ENCODE results near the gene AK1. TPM values are rescaled to one million over a fixed set of nuclear protein-coding genes. Genes with fewer than 3 reads are reported as not detected.

The AK1 gene
- total and polyA plus RNA-seq, 9 of the 15 experiments (the other 6 are each of a cell fraction or from before 2014, with no cell fraction given), result 10.1 to 71.8 (median 39.0) TPM

DNA sequence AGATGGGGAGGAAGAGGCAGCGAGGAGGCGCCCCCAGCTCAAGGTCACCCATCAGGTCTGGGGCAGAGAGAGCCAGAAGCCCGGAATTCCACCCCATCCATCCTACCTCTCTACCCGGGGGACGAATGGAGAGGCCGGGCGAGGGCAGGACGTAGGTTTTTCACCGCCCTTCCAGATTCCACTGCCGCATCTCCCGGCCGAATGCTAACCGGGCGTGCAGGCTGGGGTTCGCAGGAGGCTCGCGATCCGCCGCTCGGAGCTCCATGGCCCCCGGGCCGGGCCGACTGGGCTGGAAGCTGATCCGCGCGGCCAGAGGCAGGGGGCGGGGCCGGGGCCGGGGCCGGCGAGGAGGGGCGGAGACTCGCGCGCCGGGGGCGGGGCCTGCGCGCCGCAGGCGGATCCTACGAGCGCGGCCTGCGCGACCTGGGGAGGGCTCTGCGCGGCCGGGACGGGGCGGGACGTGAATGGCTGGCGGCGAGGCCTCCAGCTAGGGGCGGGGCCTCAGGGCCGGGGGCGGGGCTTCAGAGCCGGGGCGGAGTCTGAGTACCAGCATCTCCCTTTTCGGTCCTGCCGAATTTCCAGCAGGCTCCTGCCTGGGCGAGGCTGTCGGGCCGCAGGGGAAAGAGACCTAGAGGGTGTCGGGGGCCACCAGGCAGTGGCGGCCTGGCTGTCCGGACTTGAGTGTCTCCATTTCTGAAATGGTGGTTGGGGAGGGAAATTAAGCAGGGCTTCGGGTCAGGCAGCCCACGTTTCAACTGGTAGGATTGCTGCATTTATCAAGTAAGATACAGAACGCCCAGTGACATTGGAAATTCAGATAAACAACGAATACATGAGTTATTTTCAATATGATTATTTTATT lies 39.5 kb upstream of the AK1 start, which contains the start of gene ST6GALNAC4 (continued):
- TF ChIP-seq, protein P1, sequence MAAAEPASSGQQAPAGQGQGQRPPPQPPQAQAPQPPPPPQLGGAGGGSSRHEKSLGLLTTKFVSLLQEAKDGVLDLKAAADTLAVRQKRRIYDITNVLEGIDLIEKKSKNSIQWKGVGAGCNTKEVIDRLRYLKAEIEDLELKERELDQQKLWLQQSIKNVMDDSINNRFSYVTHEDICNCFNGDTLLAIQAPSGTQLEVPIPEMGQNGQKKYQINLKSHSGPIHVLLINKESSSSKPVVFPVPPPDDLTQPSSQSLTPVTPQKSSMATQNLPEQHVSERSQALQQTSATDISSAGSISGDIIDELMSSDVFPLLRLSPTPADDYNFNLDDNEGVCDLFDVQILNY (CRISPR knock-in tag; IDR thresholded peaks at IDR 0.05), result no peak
- TF ChIP-seq HNRNPK (IDR thresholded peaks at IDR 0.05; ENCODE audit: low read depth, low read length, poor library complexity, severe bottlenecking), result no peak
- TF ChIP-seq CHD2 (IDR thresholded peaks at IDR 0.05; ENCODE audit: low read depth, low read length), result no peak
- TF ChIP-seq ESRRA (IDR thresholded peaks at IDR 0.05; ENCODE audit: borderline replicate concordance, low read depth), result peak; percentile 81
- no peak for TF ChIP-seq SMARCC2 (IDR thresholded peaks at IDR 0.05; ENCODE audit: low read depth)
- TF ChIP-seq GMEB1 (CRISPR knock-in tag; IDR thresholded peaks at IDR 0.05), result peak; percentile 60
- TF ChIP-seq, protein P2, sequence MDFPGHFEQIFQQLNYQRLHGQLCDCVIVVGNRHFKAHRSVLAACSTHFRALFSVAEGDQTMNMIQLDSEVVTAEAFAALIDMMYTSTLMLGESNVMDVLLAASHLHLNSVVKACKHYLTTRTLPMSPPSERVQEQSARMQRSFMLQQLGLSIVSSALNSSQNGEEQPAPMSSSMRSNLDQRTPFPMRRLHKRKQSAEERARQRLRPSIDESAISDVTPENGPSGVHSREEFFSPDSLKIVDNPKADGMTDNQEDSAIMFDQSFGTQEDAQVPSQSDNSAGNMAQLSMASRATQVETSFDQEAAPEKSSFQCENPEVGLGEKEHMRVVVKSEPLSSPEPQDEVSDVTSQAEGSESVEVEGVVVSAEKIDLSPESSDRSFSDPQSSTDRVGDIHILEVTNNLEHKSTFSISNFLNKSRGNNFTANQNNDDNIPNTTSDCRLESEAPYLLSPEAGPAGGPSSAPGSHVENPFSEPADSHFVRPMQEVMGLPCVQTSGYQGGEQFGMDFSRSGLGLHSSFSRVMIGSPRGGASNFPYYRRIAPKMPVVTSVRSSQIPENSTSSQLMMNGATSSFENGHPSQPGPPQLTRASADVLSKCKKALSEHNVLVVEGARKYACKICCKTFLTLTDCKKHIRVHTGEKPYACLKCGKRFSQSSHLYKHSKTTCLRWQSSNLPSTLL (IDR thresholded peaks at IDR 0.05), result no peak
- TF ChIP-seq MAZ (CRISPR knock-in tag; conservative IDR thresholded peaks at IDR 0.05 in 1 of 2, IDR thresholded peaks at IDR 0.05 in 1 of 2), result peak; percentile 46 to 66; a peak in 3 of 4 replicates
- peak; percentile 13 for TF ChIP-seq CXXC5 (CRISPR knock-in tag; IDR thresholded peaks at IDR 0.05)
- no peak for TF ChIP-seq CEBPG (CRISPR knock-in tag; IDR thresholded peaks at IDR 0.05)
- TF ChIP-seq CEBPG (tag; conservative IDR thresholded peaks at IDR 0.05 in 1 of 2, IDR thresholded peaks at IDR 0.05 in 1 of 2), result no peak
- TF ChIP-seq ZBTB7A (IDR thresholded peaks at IDR 0.05; ENCODE audit: borderline replicate concordance, control insufficient read depth, low read depth, low read length), result 0 out of 2 replicates have a peak, but pooled peaks have one; percentile 22
- TF ChIP-seq ZNF140 (CRISPR knock-in tag; IDR thresholded peaks at IDR 0.05), result no peak
- TF ChIP-seq RBBP5 (IDR thresholded peaks at IDR 0.05; ENCODE audit: borderline replicate concordance, insufficient read depth, low read length, poor library complexity, severe bottlenecking), result peak; percentile 44
- TF ChIP-seq HDAC2 (IDR thresholded peaks at IDR 0.05), result 0 out of 2 replicates have a peak, but pooled peaks have one; percentile 16
- peak; percentile 57 for TF ChIP-seq TAF1 (IDR thresholded peaks at IDR 0.05; ENCODE audit: control insufficient read depth, extremely low read depth, insufficient read depth, low read length, severe bottlenecking)
- TF ChIP-seq KDM2B (CRISPR knock-in tag; IDR thresholded peaks at IDR 0.05), result peak; percentile 87; the same call in 1 of the 2 replicates
- TF ChIP-seq RAD21 (CRISPR knock-in tag; conservative IDR thresholded peaks at IDR 0.05 in 1 of 2, IDR thresholded peaks at IDR 0.05 in 1 of 2), result no peak
- TF ChIP-seq, protein P3, sequence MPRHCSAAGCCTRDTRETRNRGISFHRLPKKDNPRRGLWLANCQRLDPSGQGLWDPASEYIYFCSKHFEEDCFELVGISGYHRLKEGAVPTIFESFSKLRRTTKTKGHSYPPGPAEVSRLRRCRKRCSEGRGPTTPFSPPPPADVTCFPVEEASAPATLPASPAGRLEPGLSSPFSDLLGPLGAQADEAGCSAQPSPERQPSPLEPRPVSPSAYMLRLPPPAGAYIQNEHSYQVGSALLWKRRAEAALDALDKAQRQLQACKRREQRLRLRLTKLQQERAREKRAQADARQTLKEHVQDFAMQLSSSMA (CRISPR knock-in tag; IDR thresholded peaks at IDR 0.05), result no peak
- peak; percentile 40 for TF ChIP-seq KDM5B (IDR thresholded peaks at IDR 0.05; ENCODE audit: insufficient replicate concordance, low read depth, low read length)
- TF ChIP-seq SMAD4 (CRISPR knock-in tag; conservative IDR thresholded peaks at IDR 0.05), result no peak
